Hematopoietic multipotent progenitor cell (in vitro differentiated cells): Measurements from ENCODE around the gene DNM3. TPM values are rescaled to one million over a fixed set of nuclear protein-coding genes. Genes with fewer than 3 reads are reported as not detected.

Experiments used
- DNase-seq, 3 donors: peaks; one replicate each; pipeline ENCODE4 v3.0.0-alpha.2; 2011 to 2015; ENCODE audit warnings: low read depth in 2 of 3, low spot score in 2 of 3
- total RNA-seq: library from RNA; depleted of rRNA; stranded (reverse); fragments of >200 nt; gene quantifications from one replicate; pipeline ENCODE4 v1.2.3, GENCODE V29; 2012

The DNM3 gene
- total RNA-seq, 1 donor, result 4.0 TPM

GRCh38 chr1:171913385-171913784, 72.1 kb downstream of the DNM3 start:
- DNase-seq, result peak in 2 of 3 donors; percentile 59 to 89

- no peak for DNase-seq
Observed at GRCh38 chr1:171916315-171916771, 75.0 kb downstream of the DNM3 start.

GRCh38 chr1:171917331-171917730, 76.0 kb downstream of the DNM3 start:
- no peak for DNase-seq

GRCh38 chr1:171919891-171920887, 78.9 kb downstream of the DNM3 start:
- no peak for DNase-seq

GRCh38 chr1:171922999-171923398, 81.7 kb downstream of the DNM3 start:
- DNase-seq, result peak in 1 of 3 donors; percentile 43

- no peak for DNase-seq
Observed at GRCh38 chr1:171929121-171929520, 87.8 kb downstream of the DNM3 start.

- no peak for DNase-seq
Observed at GRCh38 chr1:171931752-171932151, 90.5 kb downstream of the DNM3 start.

GRCh38 chr1:171934664-171935063, 93.4 kb downstream of the DNM3 start:
- no peak for DNase-seq

GRCh38 chr1:171935086-171935485, 93.8 kb downstream of the DNM3 start:
- DNase-seq, result no peak

GRCh38 chr1:171935664-171936063, 94.4 kb downstream of the DNM3 start:
- DNase-seq, result no peak

- no peak for DNase-seq
Observed at GRCh38 chr1:171937938-171938337, 96.6 kb downstream of the DNM3 start.

- no peak for DNase-seq
Observed at GRCh38 chr1:171939740-171940139, 98.4 kb downstream of the DNM3 start.

GRCh38 chr1:171940368-171940767, 99.1 kb downstream of the DNM3 start:
- no peak for DNase-seq

- DNase-seq, result no peak
Observed at GRCh38 chr1:171941920-171942319, 100.6 kb downstream of the DNM3 start.

- no peak for DNase-seq
Observed at GRCh38 chr1:171943973-171944561, 102.8 kb downstream of the DNM3 start.

GRCh38 chr1:171948511-171948910, 107.2 kb downstream of the DNM3 start:
- peak in 2 of 3 donors; percentile 3 to 46 for DNase-seq

GRCh38 chr1:171949316-171949715, 108.0 kb downstream of the DNM3 start:
- DNase-seq, result no peak

GRCh38 chr1:171953835-171954234, 112.5 kb downstream of the DNM3 start:
- no peak for DNase-seq

- no peak for DNase-seq
Observed at GRCh38 chr1:171954361-171954760, 113.1 kb downstream of the DNM3 start.

- no peak for DNase-seq
Observed at GRCh38 chr1:171961861-171962260, 120.6 kb downstream of the DNM3 start.

- DNase-seq, result no peak
Observed at GRCh38 chr1:171963762-171964161, 122.5 kb downstream of the DNM3 start.

- DNase-seq, result no peak
Observed at GRCh38 chr1:171965777-171966176, 124.5 kb downstream of the DNM3 start.
